Heart left ventricle (tissue), 13 donors: ENCODE results near the gene RHOT2.

Experiments
- CTCF ChIP-seq, 12 donors: fragments of 200-600 bp; sonication (generic) in 4 of 12; IDR thresholded peaks; one replicate each; pipeline versions ENCODE4 v1.5.0 to v1.8.0; 2018 to 2022; ENCODE audit warnings: antibody characterized with exemption in 12 of 12, mild to moderate bottlenecking in 5 of 12
- POLR2A ChIP-seq, 2 donors: fragments of 450-650 bp; IDR thresholded peaks; one replicate each; pipeline ENCODE4 v1.6.1; 2017; ENCODE audit warnings: antibody characterized with exemption in 2 of 2, mild to moderate bottlenecking in 2 of 2, moderate library complexity in 2 of 2
- donor health status: ischemic (EF 13 %, LVEDD 7.1; RV severe dilation, severe dysfunction).
- donor health status: DM: no; HTN: yes; CAD: no.
- donor health status: DM: no; HTN: no; CAD: no.
- donor health status: ischemic (EF 25% LVEDD 6.9; RV normal size, moderate dysfunction).
- donor health status: ischemic (EF 25% LVEDD 5.7; RV mildly dilated, moderate dysfunction).
- donor health status: ischemic (EF 35%, LVEDD 5.7; RV mildly dilated, moderate dysfunction).
- donor health status: nonischemic (EF 11% LVEDD 7.7; RV severe dilation, severe dysfunction).
- donor health status: DM: yes; HTN: yes; CAD: no.
- donor health status: PGD.
- donor health status: ischemic (EF 29% LVEDD 5.4; RV normal size, mild dysfunction).
- donor health status: nonischemic (EF 23%, LVEDD 6.1; RV moderate dilation, normal function).

GRCh38 chr16:628321-629061, 39.4 kb upstream of the RHOT2 start:
- no peak for TF ChIP-seq POLR2A (IDR thresholded peaks at IDR 0.05)
- no peak for TF ChIP-seq CTCF (IDR thresholded peaks at IDR 0.05)
